C4-2B (cell line): ENCODE results near the gene ZNF75A.

Experiments
- H3K27ac ChIP-seq: fragments of 450-650 bp; 2 replicates; pipeline ENCODE4 v1.5.1; 2017
- ZFX ChIP-seq: fragments of 450-650 bp; IDR thresholded peaks from 2 replicates; pipeline ENCODE4 v1.6.1; 2017
- TF ChIP-seq, protein P1 (sequence below): fragments of 450-650 bp; conservative IDR thresholded peaks from 2 replicates; pipeline ENCODE4 v1.5.1; 2017; ENCODE audit warnings: mild to moderate bottlenecking

ZNF75A gene

DNA sequence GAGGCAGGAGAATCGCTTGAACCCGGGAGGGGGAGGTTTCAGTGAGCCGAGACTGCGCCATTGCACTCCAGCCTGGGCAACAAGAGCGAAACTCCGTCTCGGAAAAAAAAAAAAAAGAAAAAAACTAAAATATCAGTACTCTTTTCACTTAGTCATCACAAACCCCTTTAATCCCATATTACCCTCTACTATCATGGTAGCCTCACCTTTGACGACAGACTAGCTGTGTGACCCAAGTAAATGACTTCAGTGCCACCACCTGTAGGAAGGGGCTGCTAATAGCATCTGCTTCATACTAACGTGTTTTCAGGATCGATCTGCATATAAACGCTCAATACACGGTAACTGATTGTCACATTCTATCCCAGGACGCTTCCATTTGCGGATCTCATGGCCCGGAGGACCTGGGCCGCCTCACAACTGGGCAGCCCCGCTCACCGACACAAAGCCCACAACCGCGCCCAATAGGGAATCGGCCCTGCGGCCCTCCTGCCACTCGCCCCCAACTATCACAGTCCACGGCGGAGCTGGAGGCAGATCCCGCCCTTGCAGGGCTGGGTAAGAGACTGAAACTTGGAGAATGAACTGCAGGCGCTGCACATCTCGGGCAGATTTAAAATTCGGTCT is 23.1 kb upstream of the ZNF75A start:
- TF ChIP-seq ZFX: peak; percentile 33
- TF ChIP-seq, protein P1, sequence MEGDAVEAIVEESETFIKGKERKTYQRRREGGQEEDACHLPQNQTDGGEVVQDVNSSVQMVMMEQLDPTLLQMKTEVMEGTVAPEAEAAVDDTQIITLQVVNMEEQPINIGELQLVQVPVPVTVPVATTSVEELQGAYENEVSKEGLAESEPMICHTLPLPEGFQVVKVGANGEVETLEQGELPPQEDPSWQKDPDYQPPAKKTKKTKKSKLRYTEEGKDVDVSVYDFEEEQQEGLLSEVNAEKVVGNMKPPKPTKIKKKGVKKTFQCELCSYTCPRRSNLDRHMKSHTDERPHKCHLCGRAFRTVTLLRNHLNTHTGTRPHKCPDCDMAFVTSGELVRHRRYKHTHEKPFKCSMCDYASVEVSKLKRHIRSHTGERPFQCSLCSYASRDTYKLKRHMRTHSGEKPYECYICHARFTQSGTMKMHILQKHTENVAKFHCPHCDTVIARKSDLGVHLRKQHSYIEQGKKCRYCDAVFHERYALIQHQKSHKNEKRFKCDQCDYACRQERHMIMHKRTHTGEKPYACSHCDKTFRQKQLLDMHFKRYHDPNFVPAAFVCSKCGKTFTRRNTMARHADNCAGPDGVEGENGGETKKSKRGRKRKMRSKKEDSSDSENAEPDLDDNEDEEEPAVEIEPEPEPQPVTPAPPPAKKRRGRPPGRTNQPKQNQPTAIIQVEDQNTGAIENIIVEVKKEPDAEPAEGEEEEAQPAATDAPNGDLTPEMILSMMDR: no peak
- H3K27ac ChIP-seq: peak overlapping the region; percentile 92

GRCh38 chr16:3282730-3283542 is 22.4 kb upstream of the ZNF75A start, which contains the start of gene ZNF263:
ZNF263 (plus strand) TSS chr16:3283491; CDS start chr16:3283819, 328 bp downstream.
- TF ChIP-seq ZFX: no peak
- TF ChIP-seq, protein P1: no peak
- H3K27ac ChIP-seq: peak within 1 kb of the TSS; percentile 92

DNA sequence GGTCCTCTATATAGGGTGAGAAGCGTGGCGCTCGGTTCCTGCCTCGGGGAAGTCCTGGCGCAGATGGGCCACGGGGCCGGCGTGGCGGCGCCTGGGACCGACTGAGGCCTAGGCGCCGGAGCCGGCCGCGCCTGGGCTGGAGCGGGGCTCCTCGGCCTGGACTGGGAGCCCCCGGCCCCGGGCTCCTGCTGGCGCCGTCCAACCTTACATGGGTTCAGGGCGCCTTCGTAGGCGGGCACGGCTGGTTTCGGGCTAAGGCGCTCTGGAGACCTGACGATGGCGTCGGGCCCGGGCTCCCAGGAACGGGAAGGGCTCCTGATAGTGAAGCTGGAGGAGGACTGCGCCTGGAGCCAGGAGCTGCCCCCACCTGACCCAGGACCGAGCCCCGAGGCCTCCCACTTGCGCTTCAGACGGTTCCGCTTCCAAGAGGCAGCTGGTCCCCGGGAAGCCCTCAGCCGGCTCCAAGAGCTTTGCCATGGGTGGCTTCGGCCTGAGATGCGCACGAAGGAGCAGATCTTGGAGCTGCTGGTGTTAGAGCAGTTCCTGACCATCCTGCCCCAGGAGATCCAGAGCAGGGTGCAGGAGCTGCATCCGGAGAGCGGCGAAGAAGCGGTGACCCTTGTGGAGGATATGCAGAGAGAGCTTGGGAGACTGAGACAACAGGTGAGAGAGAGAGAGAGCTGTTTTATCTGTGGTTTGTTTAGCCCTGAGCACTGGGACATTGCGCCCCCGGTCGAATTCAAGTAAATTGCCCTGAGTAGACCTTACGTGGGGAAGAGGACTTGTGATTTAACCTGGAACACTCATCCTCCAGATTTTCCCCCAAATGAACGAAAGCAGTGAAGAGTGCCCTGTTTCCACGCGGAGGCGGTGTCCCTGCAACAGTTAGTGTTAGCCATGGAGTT is 21.5 kb upstream of the ZNF75A start:
- H3K27ac ChIP-seq: peak overlapping the region; percentile 92
- TF ChIP-seq ZFX: peak; percentile 78
- TF ChIP-seq, protein P1: no peak

- no peak for TF ChIP-seq ZFX
- TF ChIP-seq, protein P1: no peak
- H3K27ac ChIP-seq: no peak overlapping the region
Measured at GRCh38 chr16:3285131-3285530, 20.2 kb upstream of the ZNF75A start.

- TF ChIP-seq, protein P1: no peak
- no peak for TF ChIP-seq ZFX
- no peak overlapping the region for H3K27ac ChIP-seq
Measured at GRCh38 chr16:3289998-3290673, 15.2 kb upstream of the ZNF75A start.

GRCh38 chr16:3292604-3293003 is 12.7 kb upstream of the ZNF75A start:
- TF ChIP-seq, protein P1: no peak
- TF ChIP-seq ZFX: no peak
- no peak overlapping the region for H3K27ac ChIP-seq
